GM18505 (cell line): ENCODE results near the gene ARGLU1.

Experiments used
- ATAC-seq: cut with Tn5 transposase; IDR thresholded peaks from one replicate; pipeline ENCODE4 v1.9.1; 2021; ENCODE audit not compliant: unreplicated experiment
- POLR2A ChIP-seq: IDR thresholded peaks from 4 replicates; pipeline ENCODE4 v1.6.1; 2011; ENCODE audit warnings: borderline replicate concordance; ENCODE audit not compliant: insufficient read depth, insufficient read length; ENCODE audit errors: extremely low read depth

Gene ARGLU1

DNA sequence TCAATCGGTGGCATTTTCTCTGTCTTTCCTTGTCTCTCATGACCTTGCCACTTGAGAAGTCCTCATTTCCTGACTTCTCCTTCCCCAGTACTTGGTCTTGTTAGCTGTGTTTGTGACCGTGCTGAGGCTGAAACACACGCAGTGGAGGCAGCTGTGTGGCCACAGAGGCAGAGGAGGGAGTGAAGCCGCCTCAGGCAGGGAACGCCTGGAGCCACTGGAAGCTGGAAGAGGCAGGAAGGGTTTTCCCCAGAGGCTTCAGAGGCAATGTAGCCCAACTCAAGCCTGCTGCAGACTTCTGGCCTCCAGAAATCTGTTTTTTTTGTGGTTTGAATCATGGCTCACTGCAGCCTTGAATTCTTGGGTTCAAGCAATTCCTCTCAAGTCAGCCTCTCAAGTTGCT is 29.2 kb upstream of the ARGLU1 start:
- TF ChIP-seq POLR2A, result no peak
- no peak for ATAC-seq

DNA sequence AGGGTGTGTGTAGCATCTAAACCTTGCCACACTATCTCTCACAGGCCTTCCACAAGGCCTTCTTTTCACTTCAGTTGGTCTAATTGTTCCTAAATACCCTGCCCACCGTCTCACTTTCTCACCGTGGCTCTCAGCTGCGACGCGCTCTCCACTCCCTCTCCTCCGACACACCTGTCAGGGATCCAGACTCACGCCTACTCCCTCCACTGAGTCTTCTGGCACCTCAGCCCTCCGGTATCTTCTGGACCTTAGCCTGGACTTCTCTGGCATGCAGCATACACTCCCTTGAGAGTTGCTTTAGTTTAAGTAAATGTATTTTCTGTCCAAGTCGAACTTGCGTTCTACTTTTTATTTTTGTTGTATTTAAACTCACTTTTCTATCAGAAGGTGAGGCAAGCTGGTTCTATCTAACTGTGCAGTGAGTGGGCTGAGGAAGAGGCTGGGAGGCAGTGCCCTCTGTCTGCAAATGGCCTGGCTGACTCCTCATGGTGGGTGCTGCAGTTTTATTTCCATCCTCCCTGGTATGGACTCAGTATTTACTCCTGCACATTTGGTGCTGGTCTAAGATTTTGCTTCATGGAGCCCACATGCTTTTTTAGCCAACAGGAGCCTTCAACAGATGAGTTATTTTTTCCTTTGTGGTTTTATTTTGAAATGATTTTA is 28.5 kb upstream of the ARGLU1 start:
- TF ChIP-seq POLR2A, result no peak
- ATAC-seq, result no peak

DNA sequence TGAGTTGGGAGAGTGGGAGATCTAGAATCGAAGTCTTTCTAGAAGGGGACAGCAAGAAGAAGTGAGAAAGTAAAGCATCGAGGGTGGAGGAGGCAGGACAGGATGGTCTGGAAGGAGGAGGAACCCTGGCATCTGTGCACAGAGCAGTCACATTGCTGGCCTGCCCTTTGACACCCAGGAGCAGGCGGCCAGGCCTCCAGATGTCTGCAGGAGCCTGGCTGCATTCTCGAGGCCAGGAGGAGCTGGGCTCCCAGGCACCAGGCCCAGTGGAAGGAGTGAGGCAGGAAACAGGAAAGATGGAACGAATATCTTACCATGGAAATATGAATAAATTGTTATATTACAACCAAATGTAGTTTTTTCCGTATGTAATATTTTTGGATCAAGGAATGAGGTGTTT is 27.7 kb upstream of the ARGLU1 start:
- ATAC-seq, result no peak
- TF ChIP-seq POLR2A, result no peak

DNA sequence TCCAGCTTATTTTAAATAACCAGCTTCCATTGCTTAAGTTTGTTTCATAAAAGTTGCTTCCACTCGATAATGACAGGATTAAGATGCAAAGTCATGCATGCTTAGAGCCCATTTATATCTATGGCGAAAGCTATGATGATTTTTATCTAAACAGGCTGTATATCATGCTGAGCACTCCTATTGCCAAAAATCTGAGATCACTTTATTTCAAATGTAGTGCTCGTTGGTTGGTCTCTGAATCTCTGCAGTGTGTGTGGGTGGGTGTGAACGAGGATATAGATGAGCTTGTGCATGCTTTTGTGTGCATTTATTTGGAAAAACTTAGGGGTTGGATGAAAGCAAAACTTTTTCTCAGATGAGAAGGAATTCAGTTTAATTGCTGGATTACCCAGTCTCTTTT is 27.0 kb upstream of the ARGLU1 start:
- TF ChIP-seq POLR2A, result no peak
- no peak for ATAC-seq

DNA sequence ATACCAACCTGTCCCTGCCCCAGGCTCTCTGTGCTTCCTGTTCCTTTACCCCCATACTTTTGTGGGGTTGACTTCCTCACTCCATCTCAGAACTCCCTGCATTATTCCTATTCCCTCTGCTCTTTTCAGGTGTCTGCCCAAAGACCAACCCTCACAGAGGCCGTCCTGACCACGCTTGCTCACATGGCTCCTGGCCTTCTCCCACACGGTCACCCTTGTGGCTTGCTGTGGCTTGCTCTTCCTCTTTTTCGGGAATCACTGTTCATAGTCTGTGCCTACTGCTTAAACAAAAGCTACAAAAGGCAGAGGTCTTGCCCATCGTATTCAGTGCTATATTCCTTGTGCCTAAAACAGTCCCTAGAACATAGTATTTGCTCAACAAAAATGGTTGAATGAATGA is 25.2 kb upstream of the ARGLU1 start:
- ATAC-seq, result no peak
- no peak for TF ChIP-seq POLR2A

DNA sequence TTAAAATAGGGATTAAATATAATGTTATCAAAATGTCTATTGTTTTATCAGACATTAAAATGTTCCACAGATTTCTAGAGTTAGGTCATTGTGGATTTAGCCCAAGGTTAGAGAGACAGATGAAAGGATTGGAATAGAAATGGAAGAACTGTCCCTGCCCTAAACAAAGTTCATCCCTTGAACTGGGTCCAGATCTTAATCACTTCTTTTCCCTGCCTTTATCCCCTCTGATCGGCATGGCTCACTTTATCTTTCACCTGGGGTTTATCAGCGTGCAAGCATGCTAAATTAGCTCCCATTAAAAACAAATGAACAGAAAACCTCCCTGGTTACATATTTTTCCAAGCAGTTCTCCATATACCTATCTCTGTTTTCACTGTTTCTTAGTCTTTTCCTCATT is 23.4 kb upstream of the ARGLU1 start:
- no peak for ATAC-seq

DNA sequence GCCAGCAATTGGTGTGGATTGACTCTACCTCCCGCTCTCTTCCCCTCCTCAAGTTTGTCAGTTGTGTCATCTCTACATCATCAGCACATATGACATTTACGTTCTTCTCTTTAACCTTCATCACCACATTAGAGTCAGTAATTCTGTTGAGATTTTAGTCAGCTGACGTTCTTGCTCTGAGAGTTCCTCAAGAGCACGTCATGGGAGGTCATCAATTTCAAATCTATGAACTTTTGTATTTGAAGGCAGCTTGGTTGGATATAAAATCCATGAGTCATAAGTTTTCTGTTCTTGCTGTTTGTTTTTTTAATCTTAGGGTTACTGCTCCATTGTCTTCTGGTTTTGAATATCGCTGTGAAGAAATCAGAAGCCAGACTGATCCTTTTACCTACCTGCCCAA is 21.8 kb upstream of the ARGLU1 start:
- no peak for TF ChIP-seq POLR2A
- no peak for ATAC-seq

More for the DNA sequence above, 23.4 kb upstream of the ARGLU1 start:
- TF ChIP-seq POLR2A, result no peak

DNA sequence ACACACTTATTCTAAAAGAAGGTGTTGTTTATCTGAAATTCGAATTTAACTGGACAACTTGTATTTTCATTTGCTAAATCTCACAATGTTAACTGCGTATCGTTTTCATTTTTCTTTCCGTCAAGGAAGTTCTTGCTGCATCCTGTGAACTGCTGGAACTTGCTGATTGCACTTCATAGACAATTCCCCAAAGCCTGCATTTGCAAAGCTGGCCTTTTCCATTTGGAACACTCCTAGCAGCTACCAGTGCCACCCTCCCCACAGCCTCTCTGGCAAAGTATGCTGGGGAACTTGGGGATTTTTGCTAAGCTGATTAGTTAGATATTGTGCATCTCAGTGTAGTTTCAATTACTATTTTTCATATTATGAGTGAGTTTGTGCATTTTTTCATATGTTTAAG is 20.4 kb upstream of the ARGLU1 start:
- ATAC-seq, result no peak
- no peak for TF ChIP-seq POLR2A

DNA sequence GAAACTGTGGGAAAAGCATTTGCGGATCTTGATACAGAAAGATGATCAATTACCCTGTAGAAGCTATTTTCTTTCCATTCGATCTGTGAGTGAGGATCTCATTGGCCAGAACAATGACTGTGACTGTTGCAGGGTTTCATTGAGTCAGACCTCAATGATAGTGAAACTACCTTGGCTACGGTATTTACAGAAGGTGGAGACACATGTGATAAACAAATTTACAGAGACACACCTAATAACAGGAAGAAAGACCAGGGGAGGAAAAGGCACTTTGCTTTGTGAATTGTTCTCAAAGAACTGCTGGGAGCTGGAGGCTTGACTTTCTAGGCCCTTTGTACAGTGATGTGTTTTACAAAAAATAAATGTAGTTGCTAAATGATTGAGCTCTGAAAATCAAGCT is 19.9 kb upstream of the ARGLU1 start:
- ATAC-seq, result no peak
- TF ChIP-seq POLR2A, result no peak

DNA sequence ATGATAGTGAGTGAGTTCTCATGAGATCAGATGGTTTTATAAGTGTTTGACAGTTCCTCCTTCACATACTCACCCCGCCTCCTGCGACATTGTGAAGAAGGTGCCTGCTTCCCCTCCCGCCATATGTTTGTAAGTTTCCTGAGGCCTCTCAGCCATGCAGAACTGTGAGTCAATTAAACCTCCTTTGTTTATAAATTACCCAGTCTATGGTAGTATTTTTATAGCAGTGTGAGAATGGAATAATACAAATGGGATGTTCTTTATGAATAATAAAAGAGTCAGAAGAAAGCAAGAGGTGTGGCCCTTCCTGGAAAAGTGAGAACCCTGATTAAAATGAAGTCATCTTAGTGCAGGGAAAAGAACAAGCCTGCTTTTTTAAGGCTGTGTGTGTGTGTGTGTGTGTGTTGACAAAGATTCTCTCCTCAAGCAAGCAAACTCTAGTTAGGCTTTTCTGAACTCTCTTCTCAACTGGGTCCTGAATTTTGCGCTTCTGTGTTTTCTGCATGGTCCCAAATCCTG is 18.8 kb upstream of the ARGLU1 start:
- ATAC-seq, result no peak
- TF ChIP-seq POLR2A, result no peak

DNA sequence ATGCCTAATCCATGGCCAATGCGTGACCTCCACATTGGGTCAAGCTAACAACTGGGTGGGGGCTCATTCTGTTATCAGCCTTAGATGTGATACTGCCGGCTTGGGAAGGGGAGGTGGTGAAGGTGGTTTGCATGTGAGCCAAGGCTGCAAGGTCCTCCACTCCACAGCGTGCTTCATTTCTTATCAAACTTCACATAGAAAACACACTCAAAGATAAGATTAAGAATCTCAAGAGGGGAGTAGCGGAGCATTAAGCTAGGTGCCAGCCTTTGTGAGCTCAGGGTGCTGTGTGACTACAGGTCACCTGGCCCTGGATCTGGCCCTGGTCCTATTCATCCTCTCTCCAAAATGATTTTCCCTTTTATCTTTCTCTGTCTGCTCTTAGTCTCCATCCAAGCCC is 13.3 kb upstream of the ARGLU1 start:
- no peak for TF ChIP-seq POLR2A
- no peak for ATAC-seq

DNA sequence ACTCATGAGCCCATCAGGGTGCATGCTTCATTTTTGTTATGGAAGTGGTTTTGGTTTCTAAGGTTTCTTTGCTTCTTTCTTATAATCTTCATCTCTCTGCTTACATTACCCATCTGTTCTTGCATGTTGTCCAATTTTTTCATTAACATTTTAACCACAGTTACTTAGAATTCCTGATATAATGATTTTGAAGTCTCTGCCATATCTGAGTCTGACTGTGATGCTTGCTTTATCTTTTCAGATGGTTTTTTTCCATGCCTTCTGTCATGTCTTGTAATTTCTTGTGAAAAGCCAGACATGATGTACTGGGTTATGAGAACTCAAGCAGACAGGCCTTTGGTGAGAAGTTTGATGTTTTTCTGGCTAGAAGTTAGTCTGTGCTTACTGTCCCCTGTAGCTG is 8.0 kb upstream of the ARGLU1 start:
- TF ChIP-seq POLR2A, result no peak
- ATAC-seq, result no peak

DNA sequence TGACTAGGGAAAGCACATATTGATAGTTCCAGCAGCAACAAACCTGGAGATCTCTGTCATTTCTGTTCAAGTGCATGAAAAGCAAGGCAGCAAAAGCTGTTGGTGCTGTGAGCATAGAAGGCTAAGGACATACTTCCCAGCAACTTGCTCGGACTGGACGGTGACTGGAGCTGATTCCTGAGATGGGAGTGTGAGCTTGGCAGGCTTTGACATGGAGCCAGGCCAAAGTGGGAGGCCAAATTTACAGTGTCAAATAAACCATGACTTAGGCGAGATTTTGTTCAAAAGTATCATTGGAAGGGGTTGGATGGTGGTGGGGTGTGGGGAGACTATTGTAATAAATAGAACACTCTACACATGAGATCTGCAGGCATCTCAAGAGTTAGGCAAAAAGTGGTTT is 5.9 kb upstream of the ARGLU1 start:
- TF ChIP-seq POLR2A, result no peak
- ATAC-seq, result no peak

DNA sequence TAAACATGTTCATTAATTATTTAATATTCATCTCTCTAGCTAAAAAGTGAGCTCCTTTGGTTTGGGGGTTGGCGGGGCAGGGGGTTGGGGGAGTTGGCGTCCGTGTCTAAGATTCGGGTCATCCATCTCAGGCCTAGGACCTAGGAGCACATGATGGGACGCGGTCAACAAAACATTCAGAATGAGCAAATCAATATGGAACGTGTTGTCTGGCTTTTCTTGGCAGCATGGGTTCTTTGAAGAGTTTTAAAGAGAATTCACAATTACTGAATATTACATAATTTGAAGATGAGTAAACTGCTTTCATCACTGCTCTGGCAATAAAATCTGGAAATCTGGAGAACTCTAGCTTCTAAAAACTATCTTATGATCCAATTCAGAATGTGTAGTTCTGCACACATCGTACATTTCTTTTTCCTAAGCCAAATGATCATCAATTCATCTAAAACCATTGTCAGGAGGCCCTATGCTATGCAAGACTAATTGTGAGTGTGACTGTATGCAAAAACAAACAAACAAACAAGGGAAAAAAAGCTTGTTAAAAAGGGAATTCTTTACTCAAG is 5.4 kb upstream of the ARGLU1 start:
- TF ChIP-seq POLR2A, result no peak
- no peak for ATAC-seq
